Stimulated activated CD8-positive, alpha-beta memory T cell treated with anti-CD3 and anti-CD28 coated beads, Interleukin-4, amount 100 ng/mL, for 48 hours (primary cell): ENCODE data around the gene CFAP77.
"Not testable (repeated sequence)": the region's sequence is repeated elsewhere in the genome, so short reads cannot be mapped to it uniquely, and the experiment has no call there.

Experiments
- DNase-seq: peaks from one replicate; pipeline ENCODE4 v3.0.0-alpha.2; 2020

The CFAP77 gene

DNA sequence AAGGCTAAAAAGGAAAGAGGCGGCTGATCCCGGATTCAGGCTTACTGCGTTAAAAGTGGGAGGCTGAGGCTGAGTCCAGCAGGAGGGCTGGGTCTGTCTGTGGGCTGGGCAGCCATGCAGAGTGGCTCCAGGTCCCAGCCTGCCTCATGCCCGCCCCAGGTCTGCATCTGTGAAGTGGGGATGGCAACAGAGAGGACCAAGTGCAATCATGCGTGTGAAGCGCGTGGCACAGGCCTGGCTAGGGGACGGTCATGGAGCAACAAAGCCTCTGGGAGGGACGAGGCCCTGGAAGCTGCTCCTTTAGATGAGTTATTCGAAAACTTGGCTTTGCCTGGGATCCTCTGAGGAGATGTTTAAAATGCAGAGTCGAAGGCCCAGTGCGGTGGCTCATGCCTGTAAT lies 142.0 kb downstream of the CFAP77 start:
- DNase-seq = no peak

DNA sequence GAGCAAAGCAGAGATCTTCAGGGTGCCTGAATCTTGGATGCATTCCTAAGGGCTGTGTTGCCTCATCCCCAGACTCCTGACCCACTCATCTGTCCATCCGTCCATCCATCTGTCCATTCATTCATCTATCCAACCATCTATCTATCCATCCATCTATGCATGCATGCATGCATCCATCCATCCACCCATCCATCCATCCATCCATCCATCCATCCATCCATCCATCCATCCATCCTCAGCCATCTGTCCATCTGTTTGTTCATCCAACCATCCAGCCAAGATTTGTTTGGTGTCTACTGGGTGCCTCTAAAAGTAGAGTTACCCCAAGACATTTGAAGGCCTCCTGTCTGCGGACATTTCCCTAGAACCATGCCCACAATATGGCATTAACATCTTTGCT lies 144.7 kb downstream of the CFAP77 start:
- no peak for DNase-seq

DNA sequence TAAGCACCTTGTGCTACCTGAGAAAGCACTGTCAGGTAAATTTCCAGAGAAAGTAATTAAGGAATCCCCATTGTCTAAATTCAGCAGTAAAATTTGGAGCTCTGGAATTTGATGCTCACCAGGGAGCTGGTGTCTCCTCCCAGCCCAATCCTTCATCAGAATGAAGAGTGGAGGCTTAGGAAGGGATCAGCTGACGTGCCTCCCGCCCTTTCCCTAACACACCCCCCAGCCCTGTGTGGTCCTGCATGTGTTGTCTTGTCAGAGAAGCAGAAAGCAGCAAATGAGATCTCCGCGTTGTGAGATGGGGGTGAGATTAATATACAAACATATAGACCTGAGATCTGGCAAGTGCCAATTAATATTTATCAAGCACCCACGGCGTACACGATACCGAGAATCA lies 145.5 kb downstream of the CFAP77 start:
- DNase-seq = no peak

DNA sequence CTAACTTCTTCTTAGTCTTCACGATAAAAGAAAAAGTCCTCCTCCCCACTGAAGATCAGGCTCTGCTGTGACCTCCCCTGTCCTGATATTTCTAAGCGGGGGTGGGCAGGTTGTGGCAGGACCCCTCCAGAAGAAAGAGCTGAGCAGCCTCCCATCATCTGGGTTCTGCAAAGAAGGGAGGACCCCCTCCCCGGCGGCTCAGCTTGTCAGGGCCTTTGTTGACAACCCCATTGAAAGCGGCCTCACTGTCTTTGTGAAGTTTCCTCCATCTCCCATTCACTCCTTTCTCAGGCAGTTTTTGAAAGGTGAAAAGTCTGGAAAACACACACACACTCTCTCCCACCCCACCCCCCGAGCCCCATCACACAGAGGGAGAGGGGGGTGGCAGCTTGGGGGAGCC lies 146.2 kb downstream of the CFAP77 start:
- DNase-seq = no peak

DNA sequence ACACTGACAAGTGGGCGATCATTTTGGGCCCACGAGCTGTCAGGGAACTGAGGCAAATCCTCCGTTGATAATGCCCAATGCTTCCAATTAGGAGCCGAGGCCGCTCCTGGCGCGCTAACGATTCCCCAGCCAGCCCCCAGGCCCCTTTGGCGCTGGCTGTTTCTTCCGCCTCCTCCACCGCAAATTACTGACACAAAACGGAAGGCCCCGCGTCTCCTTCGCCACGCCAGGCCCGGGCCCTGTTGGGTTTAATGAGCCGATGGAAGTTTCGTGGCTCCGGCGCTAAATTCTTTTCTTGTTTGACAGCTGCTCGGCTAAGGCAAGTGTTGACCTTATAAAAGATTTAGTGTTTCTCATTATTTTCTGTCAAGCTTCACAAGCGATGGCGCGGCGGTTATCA lies 146.7 kb downstream of the CFAP77 start:
- DNase-seq = no peak

DNA sequence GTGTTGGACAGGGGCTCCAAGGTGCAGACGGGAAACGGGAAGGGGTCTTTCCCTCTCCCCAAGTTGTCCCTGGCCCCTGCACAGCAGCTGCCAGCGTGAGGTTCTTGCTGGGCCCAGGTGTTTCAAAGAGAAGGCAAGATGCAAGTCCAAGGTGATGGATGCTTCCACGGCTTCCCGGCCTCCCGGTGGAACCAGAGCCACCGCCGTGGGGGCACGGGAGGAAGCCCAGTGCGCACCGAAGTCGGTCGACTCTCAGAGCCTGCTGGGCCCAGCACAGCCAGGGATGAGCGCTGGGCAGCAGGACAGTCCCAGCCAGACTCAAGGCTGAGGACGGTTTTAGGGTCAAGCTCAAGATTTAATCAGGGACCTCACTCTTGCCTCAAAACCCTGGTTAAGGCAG lies 147.1 kb downstream of the CFAP77 start:
- DNase-seq = no peak

DNA sequence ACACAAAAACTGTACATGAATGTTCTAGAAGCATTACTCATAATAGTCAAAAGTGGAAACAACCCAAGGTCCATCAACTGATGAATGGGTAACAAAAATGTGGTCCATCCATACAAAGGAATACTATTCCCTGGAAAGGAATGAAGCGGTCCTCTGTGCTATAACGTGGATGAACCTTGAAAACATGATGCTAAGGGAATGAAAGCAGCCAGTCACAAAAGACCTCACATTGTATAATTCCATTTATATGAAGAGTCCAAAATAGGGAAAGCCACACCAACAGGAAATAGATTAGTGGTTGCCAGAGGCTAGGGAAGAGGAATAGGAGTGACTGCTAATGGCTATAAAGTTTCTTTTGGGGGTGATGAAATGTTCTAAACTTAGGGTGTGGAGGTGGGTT lies 149.7 kb downstream of the CFAP77 start:
- DNase-seq = no peak

DNA sequence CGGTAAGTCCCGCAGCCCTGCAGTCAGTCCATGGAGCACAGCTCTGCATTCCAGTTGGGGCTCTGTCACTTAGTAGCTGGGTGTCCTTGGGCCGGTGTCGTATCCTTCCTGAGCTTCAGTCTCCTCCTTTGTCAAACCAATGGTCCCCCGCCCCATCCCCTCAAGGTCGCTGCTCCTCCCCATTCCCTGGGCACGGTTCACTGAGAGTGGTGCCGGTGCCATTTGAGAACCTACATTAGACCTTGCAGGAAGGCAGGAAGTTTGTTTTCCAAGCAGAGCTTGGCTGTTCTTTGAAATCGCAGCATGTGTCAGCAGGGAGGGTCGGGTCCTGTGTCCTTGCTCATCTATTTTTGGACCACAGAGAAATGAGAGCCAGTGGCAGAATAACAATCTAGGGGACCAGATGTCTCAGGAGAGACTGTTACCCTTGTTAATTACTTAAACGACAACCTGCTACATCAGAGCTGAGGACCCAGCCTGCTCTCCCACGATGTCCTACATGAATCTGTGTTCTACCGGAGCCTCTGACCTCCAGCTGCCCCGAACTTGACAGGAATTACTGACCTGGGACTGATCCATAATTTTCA lies 150.7 kb downstream of the CFAP77 start:
- no peak for DNase-seq

DNA sequence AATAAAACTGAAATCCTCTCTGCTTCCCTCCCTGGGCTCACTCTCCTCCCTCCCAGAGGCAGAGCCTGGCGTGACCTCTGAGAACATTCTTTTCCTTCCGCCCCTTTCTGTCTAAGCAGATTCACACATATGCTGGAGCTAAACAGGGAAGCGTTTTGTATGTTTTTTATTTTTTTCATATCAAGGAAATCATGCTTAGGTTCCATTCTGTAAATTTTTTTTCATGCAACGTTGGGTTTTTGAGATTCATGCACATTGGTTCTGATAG lies 152.2 kb downstream of the CFAP77 start:
- no peak for DNase-seq

DNA sequence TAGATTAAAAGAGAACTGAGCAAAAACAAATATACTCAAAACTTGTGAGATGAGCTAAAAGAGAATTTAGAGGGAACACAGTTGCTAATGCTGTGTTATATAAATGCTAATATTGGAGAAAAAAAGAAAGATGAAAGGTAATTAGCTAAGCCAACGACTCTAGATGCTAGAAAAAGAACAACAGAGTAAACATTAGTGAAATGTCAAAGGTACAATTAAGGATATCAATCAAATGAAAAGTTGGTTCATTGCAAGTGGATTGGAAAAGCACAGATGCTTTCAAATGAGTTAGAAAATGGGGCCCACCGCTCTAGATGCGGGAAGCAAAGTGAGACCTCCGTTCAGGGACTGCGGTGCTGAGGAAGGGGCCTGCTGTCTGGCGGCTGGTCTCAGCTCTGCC lies 154.5 kb downstream of the CFAP77 start:
- DNase-seq = no peak

DNA sequence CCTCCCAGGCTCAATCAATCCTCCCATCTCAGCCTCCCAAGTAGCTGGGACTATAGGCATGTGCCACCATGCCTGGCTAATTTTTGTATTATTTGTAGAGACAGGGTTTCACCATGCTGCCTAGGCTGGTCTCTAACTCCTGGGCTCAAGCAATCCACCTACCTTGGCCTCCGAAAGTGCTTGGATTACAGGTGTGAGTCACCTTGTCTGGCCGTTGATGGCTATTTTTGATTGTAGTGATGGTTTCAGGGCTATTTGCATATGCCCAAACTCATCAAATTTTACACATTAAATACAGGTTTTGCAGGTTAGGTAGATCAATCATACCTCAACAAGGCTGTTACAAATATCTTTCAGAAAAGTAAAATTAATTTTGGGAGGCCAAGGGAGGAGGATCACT lies 158.8 kb downstream of the CFAP77 start:
- DNase-seq = not testable (repeated sequence)

DNA sequence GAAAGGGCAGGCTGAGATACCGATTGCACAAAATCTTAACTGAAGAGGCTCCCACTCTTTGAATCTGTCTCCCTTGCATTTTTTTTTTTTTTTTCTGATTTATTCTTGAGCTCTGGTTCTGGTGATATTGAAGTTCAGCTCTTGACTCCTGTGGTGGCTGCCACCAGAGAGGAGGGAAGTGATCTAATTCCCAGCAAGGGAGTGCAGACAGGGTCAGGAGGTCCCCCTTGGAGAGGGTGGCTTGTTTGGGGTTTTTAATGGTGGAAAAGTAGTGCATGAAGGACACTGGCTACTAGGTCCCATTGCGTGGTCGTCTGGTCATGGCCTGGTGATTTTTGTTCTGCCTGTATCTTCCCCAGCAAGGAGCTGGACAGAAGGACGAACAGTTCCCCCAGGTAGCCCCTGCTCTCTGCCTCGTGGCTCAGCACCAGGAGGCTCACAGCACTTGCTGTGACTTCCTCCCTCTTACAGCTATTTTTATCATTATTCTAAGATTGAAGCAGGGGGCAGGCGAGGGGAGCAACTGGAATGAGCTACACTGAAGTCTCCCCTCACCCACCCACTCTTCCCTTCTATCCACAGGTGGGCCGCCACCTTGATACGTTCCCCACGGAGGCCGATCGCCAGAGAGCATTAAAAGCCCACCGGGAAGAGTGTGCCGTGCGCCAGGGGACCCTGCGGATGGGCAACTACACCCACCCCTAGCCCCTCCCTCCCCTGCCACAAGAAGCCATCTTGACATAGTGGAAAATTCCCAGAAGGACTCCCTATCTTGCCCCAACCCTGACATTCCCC lies 162.0 kb downstream of the CFAP77 start:
- no peak for DNase-seq

DNA sequence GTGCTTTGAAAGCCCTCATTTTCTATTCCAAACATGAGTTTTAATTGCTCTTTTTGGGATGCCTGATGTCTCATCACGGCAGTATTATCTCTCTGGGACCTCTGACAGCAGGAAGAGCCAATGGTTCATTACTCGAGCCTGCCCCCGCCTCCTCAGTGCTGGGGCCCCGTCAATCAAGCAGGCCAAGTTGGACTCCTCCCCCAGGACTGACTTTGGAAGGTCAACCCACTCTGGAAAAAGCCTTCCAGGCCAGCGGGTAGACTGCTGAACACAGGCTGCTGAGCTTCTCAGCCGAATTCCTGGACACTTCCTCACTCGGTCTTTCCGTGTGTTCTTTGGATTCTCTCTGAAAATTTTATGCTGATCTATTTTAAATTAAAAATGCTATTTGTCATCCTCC lies 162.9 kb downstream of the CFAP77 start:
- DNase-seq = no peak

DNA sequence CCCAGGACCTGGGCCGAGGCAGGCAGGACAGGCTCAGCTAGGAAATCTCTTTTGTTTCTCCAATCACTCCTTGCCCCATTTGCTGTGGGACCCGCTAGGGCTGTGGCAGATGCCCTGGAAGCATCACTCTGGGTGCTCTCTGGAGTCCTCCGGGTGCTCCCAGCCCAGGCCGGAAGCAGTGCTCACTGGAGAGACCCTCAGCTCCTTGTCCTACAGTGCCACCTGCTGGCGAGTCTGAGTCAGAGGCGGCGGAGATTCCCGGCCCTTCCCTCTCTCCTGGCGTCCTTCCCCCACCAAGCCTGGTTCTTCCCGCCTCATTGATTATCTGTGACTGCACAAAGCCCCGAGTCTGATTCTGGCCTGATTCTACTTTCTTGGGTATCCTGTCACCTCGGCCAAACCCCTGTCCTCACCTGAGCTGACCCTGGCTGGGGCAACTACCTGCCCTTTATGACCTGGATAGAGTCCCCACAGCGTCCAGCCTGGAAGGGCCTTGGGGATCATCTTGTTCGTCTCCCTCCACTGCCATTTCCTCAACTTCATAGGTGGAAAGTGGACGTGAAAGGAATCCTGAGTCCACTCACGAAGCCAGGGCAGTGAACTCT lies 165.1 kb downstream of the CFAP77 start:
- peak; percentile 77 for DNase-seq

DNA sequence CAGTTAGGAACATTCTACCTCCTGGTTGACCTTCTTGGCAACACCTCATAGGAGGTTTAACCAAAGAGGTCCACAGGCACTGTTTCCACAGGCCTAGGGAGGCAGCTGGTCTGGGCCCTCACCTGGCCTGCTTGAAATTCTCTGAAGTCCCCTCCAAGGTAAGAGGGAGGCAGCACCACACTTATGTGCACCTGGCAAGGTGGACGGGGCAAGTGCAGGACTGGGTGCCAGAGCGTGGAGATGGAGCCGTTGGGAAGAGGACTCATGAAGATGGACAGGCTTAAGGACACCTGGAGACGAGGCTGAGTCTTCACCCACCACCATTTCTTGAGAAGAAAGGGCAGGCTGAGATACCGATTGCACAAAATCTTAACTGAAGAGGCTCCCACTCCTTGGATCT lies 165.8 kb downstream of the CFAP77 start:
- no peak for DNase-seq

DNA sequence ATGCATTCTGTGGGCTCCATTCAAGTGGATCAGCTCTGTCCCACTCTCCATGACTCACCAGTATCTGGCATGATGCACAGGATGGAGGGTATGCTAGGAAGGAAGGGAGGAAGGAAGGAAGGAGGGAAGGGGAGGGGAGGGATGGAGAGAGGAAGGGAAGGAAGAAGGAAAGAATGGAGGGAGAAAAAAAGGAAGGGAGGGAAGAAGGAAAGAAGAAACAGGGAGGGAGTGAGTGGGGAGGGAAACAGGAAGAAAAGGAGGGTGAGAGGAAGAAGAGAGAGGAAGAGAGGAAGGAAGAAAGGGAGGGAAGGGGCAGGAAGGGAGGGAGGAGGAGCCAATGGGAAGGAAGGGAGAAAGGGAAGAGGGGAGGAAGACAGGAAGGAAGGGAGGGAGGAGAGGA lies 167.1 kb downstream of the CFAP77 start:
- no peak for DNase-seq

DNA sequence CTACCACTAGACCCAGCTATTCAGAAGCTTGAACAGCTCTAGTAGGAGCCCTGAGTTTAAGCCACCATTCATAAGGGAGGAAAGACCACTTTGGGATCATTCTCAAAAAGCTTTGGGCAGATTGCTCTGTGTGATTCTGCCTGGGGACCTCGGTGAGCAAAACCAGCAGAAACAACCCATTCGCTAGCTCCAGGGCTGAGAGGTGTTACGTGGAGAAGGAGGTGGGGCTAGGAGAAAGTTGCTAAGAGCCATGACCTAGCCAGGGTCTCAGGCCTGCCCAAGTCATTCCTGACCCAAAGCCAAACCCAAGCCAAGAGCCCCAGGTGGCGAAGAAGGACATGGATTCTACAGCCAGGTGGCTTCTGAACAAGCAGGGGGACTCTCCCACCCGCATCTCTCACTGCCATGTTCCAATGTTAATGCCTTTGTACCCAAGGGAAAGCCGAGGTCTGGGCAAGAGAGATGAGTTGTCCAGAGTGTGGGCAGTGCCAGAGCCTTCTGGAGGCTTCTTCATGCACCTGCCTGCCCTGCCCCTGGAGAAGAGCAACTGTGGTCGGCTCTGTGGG lies 168.4 kb downstream of the CFAP77 start:
- no peak for DNase-seq

DNA sequence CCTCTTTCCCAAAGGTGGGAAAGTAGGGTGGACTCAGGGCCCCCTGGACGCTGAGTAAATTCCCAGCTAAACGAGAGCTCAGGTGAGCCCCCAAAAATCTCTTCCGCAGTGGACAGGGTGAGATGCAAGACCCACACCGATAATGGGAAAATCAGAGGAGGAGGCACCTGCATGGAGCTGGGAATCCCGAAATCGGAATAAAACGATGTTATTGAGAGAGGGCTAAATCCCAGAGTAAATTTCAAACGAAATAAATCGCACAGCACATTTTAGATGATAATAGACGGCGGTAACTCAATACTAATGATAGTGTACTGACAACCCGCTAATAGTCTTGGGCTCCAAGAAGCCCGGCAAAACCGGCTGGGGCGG lies 169.4 kb downstream of the CFAP77 start:
- DNase-seq = no peak

DNA sequence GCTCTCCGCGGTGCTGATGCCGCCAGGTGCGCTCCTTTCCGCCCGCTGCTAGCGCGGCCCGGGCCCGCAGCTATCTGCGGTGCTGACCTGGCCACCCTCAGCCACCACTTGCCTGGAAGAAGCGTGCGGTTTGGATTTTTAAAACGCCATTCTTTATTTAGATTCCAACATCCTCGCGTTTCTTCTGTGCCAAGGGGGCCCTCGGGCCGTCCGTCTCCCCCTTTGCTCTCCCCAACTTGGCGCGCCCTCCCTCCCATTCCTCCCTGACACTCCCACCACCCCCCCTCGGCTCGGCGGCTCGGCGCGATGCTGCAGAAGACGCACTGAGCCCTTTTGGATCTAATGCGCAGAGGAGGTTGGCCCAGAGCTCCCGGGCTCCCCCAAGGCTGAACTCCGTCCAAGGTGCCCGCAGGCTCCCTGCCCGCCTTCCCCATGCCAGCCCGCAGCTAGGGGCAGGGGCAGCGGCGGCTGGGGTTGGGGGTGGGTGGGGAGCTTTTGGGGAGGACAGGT lies 172.3 kb downstream of the CFAP77 start, which contains the start of gene BARHL1:
Gene BARHL1, plus strand, starts transcription at position 331 of the 510 bp plus-strand sequence. CDS start 192 bp downstream, outside the sequence.
- DNase-seq = no peak

DNA sequence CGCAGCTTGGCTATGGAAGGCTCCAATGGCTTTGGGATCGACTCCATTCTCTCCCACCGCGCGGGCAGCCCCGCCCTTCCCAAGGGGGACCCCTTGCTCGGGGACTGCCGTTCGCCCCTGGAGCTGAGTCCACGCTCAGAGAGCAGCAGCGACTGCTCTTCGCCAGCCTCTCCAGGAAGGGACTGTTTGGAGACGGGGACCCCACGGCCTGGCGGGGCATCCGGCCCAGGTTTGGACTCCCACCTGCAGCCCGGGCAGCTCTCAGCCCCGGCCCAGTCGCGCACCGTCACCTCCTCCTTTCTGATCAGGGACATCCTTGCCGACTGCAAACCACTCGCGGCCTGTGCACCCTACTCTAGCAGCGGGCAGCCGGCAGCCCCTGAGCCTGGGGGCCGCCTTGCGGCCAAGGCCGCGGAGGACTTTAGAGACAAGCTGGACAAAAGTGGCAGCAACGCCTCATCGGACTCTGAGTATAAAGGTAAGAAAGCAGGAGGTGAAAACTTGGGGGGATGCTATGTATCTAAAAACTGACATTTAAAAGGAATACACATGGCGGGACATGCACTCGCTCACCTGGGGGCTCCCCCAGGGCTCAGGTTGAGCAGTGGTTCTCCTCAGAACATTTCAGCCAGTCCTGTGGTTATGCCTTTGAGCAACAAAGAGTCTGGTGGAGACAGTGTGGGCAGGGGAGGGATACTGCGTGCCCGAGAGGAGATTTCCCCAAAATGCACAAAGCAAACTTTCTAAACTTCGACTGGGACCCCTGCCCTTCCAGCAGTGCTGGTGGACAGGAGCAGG lies 173.0 kb downstream of the CFAP77 start:
- DNase-seq = no peak

DNA sequence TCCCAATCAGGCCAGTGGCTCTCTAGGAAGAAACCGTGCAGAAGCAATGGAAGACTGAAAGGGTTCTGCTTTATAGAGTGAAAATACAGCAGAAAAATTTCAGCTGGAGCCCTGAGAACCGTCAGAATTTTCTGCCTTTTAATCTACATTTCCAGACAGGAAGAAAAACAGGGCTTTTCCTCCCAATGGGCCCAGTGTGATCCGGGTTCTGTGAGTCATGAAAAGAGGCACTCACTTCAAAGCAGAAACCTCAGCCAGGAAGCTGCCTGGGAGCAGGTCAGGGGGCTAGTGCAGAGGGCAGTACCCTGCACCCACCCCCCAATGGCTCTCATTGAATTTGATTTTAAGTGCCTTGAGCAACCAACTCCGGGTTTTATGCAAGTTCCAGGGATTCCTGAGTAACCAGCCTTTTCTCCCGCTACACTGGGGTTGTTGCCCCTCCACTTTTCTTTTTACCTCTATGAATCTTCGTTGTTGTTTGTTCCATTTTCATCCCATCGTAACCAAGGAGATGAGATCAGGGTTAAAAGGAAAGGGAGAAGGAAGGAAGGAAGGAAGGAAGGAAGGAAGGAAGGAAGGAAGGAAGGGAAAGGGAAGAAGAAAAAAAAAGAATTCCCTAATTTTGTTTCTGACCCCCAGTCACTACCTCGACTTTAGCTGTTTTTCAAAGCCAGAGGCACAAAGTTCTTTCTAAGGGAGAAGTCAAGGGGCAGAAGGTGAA lies 173.7 kb downstream of the CFAP77 start:
- no peak for DNase-seq
